Tongue (tissue), 2 donors: ENCODE results near the gene THRA. TPM values are rescaled to one million over a fixed set of nuclear protein-coding genes. Genes with fewer than 3 reads are reported as not detected.

Experiments used
- DNase-seq: peaks from one replicate; pipeline ENCODE4 v3.0.0-alpha.2; 2015
- total RNA-seq: library from RNA; depleted of rRNA; stranded (reverse); fragments of >200 nt; gene quantifications from one replicate; pipeline ENCODE4 v1.2.3, GENCODE V29; 2014

THRA gene
- total RNA-seq, 1 donor from 2014 or later, result 63.7 TPM

DNA sequence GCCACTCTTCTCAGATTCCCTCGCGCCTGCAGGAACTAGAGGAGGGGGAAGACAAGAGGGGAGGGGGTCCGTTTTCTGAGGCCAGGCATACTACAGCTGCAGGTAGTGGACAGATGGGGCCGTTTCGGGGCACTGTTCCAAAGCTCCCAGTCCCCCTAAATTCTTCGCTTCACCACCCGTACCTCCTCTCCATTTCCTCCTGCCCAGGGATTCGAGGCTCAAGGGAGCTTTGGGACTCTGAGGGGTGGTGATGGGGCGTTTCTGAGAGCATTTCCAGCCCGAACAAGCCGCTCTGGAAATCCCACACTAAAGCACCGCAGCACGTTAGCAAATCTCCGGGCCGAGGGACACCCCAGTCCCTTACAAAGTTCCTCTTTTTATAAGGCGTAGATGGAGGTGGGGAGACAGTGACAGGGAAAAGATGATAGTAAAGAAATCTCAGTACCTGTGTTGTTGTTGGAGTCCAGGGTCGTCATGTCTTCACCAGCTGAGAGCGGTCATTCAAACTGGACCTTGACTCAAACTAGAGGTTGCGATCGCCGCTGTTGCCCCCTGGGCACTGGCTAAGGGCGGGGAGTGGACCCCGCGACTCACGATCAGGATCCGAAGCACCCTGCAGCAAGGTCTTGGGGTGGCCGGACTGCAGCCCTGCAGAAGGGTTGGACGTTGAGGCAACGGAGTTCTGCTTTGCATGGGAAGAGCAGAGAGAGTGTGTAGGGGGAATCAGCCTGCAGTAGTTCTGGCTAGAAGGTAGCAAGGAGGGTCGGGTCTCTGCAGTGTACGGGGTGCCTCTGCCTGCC lies 37.1 kb downstream of the THRA start:
- DNase-seq, result no peak

DNA sequence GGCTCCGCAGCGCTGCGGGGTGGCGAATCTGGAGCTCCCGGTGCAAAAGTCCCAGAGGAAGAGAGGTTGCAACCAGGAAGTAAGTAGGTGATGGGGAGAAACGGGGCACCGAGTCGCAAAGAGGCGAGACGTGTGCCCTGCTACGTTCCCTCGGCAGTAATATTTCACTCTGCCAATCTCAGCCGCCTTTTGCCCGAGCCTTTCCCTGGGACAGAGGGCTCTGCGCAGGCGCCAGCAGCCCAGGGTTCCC lies 37.6 kb downstream of the THRA start, which contains the start of gene NR1D1:
Gene NR1D1, minus strand, starts transcription at position 171 of the 250 bp plus-strand sequence. CDS start 495 bp downstream, outside the sequence.
- DNase-seq, result no peak

DNA sequence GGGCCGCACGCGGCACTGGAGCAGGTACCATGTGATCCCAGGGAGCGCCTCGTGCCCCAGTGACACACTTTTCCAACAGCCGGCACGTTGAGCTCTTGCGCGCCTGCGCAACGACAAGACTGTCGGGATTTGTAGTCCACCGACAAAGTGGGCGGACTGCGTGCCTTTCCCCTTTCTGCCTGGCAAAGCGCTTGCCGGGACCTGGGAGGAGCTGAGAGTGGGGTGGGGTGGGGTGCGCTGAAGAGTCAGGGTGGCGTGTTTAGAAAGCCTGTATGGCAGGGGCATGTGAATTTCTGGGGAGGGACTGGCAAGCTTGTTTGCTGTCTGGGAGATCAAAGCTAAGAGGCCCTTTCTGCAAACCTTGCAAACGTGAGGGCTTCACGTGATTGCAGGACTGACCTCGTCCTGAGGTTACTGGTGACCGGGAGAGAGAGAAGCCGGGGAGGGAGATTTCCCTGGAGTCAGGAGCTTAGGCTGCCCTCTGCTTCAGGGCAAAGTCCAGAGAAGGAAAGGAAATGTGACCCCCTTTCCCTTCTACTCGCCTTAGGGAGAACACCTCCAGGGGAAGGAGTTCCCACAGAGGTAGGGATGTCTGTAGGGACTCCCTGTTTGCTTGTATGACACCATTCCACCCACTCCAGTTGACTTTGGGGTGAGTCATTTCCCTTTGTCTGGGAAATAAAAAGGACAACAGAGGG lies 38.1 kb downstream of the THRA start:
- peak; percentile 97 for DNase-seq

DNA sequence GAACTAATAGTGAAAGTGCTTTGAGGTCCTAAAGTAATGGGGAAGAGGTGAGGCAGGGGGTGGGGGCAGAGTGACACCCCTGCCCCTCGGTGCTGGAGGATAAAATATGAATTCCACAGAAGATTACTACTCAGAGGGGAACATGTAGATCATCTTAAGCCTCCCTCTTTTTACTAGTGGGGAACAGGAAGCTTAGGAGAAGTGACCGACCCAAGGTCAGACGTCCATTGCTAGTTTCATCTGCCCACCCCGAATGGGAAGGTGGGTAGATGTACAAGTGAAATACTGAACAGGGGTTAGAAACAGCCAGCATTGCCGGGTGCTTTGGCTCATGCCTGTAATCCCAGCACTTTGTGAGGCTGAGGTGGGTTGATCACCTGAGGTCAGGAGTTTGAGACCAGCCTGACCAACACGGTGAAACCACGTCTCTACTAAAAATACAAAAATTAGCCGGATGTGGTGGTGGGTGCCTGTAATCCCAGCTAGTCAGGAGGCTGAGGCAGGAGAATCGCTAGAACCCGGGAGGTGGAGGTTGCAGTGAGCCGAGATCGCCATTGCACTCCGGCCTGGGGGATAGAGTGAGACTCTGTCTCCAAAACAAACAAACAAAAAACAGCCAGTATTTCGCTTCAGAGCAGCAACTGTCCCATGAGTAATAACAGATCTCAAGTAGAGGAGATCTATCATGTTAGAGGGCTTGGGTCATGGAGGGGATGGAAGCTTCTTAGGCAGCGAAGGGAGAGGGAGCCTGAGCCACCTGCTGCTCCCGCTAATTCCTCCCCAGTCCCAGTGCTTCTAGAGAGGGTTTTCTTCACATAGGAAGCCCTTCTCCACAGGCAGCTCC lies 38.8 kb downstream of the THRA start:
- DNase-seq, result no peak

DNA sequence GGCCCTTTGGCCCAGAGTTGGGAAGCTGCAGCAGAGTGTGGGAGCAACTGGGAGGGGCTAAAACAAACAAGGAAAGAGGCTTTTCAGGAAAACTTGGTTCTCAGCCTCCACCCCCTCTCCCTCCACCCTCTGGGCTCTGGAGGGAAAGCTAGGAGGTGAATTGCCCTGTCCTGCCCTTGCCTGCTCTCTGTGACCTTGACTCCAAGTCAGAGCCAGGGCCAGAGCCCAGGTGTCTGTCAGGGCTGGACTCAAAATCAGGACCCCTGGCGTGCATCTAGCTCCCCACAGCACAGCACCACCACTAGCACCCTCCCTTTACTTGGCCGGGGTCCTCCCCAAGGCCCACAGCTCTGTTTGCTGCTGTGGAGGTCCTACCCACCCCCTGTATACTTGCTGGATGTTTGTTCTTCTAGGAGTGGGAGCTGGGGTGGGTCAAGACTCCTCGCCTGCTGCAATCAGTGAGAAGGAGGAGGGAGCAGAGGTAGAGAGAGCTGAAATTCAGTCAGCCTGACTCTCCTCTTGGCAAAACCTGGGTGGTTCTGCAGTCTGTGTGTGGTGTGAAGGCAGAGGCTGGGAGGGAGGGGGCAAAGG lies 40.4 kb downstream of the THRA start:
- DNase-seq, result no peak

DNA sequence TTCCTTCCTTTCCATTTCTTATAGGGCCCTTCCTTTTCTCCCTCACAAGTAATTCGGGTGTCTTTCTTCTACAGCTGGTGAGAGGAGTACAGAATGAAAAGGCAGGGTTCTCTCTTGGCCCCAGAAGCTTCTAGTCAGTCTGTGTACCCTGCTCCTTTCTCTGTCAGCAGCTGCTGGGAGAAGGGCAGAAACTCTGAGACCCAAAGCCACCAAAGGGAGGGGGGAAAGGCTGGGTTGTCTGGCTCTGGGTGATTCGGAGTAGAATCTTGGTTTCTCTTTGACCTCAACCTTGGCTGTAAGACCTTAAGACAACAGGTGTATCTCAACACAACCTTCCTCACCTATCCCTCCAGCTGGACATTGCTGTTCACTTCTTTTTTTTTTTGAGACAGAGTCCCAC lies 40.9 kb downstream of the THRA start:
- DNase-seq, result no peak

DNA sequence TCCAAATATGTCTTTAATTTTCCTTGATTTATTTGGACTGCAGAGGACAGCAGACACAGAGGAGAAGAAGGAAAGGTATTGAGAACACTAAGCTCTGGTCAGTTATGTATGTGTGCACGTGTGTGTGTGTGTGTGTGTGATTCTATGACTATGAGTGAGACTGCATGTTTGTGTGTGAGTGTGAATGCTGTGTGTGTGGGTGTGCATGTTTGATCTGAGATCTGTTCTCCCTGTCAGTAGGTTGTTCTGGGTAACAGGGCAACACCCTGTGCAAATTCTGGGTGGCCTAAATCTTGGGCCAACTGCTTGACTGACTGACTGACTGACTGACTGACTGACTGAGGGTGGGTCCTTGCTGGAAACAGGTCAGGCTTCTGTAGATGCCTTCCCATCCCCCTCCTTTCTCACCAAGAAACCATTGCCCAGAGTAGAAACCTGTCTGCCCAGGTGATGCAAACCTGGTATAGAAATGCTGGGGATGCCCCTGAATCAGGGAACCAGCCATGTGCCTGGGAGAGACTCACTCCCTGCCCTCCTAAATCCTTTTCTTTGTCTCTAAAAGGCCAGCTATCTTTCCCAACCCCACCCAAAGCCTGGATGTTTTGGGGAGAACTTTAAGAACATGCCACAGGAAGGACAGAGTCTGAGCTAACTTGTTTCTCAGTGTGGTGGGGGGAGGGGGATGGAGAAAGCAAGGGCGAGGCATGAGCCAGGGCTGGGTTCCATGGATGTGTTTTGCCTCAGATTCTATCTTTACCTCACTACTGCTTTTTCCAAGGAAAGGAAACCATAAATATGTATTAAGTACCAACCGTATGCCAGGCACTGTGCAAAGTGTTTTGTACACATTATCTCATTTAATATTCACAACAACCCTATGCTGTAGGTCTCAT lies 42.1 kb downstream of the THRA start:
- no peak for DNase-seq

DNA sequence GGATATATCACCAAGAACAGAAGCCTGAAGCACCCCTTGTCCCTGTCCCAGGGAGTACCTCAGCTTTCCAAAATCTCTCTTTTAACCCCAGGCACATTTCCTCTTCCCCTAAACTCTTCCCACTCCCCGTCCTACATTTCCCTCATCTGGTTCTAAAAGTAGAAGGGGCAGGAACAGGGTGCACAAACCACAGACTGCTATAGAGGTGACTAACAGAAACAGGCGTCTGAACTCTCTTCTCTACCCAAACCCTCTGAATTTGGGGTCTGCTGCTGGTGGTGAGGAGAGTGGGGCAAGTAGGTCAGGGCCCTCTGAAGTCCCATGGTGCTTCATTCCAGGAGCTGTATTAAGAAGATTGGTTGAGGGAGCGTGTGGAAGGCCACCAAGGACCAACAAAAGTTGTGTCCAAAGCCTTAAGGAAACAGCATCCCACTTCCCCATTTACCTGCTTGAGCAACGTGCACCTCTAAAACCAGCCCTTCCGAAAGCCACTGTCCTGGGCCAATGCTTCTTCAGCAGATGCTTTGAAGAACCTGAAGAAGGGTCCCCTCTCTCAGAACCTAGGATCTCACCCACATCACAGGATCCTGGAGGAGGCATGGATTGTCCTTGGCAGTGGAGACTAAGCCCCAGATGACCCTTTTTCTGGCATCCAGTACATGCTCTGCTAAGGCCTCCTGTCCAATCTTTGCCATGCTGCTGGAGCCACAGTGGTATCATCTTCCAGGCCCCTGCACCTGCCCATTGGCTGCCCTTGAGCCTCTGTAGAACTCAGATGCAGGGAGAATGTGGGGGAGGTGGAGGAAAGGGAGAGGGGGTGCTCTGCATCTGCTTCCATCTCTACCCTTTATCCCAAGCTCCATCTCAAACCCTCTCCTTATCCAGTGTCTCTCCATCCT lies 43.3 kb downstream of the THRA start:
- DNase-seq, result no peak

DNA sequence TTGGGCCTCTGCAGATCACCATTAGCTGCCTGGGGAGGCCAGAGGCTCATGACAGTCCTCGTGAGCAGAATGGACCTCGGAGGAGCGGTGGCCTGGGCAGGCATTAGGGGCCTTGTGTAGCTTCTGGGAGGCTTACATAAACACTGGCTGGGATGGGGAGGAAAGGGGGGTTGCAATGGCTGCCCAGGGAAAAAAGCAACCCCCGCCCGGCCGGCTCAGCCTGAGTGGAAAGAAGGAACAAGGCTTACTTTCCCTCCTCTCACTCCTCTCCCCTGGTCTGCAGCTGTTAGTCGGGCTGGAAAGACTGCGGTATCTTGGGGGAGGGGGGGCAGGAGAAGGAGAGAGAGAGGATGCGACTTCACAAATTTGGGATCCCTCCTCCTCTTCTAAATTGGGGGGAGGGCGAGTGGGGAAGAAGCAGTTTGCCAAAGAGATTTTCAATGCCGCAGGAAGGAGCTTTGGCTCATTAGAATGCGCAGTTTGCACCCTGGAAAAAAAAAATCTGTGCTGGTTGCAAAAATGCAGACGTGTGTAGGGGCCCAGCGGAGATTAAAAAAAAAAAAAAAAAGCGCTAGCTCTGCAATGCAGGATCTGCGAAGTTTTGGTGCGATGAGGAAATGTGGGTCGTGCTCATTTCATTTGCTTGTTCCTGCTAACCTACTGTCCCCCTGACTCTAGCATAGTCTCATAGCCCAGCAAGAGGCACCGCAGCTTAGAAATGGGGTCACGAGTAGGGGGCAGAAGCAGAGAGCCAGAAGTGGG lies 44.2 kb downstream of the THRA start:
- DNase-seq, result peak; percentile 90

DNA sequence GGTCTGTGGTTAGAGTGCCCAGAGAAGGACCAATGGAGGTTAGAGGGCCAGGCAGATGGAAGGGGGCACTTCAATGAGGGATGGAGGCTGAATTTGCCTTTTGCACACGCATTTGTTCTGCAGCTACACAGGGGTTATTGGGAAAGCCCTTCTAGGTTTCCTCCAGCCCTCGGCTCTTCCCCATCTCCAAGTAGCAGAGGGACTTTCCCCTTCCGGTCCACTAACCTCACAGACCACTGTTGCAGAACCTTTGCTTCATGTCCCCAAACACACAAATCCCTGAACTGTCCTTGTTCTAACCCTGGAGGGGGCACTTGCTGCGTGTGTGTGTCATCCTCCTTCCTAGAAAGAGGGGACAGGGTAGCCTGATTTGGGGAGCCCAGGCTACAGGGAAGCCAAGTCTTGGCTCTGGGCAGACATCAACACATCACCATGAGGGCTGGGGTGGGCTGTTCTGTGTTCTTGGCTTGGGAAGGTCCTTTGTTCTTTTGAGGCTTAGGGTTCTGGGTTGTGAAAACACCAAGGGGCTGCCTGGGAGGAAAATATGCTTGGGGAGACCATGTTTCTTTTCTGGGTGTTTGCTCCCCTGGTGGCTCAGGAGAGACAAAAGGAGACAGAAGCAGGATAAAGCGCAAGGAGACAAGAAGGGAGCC lies 44.9 kb downstream of the THRA start:
- DNase-seq, result no peak

DNA sequence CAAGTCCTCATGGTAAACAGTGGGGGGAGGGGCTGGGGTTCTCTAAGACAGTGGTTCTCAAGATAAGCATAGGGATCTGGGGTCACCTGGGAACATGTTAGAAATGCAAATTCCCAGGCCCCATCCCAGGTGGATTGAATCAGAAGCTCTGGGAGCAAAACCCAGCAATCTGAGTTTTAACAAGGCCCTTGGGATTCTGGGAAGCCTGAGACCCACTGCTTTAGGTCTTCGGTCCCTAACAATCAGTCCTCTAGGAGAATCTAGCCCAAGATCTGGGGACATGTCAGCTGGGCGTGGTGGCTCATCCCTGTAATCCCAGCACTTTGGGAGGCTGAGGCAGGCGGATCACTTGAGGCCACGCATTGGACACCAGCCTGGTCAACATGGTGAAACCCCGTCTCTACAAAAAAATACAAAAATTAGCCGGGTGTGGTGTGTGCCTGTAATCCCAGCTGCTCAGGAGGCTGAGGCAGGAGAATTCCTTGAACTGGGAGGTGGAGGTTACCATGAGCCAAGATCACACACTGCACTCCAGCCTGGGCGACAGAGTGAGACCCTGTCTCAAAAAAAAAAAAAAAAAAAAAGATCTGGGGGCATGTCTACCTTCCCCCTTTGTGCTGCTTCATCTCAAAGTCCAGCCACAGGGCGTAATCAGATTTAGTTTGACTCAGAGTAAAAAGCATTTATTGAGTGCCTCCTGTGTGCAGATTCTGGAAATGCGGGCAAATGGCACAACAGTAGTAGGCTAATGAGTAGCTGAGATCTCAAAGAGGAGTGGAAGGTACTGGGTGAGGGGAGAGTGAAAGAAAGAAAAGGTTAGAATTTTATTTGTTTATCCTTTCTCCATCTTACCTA lies 46.4 kb downstream of the THRA start:
- no peak for DNase-seq

DNA sequence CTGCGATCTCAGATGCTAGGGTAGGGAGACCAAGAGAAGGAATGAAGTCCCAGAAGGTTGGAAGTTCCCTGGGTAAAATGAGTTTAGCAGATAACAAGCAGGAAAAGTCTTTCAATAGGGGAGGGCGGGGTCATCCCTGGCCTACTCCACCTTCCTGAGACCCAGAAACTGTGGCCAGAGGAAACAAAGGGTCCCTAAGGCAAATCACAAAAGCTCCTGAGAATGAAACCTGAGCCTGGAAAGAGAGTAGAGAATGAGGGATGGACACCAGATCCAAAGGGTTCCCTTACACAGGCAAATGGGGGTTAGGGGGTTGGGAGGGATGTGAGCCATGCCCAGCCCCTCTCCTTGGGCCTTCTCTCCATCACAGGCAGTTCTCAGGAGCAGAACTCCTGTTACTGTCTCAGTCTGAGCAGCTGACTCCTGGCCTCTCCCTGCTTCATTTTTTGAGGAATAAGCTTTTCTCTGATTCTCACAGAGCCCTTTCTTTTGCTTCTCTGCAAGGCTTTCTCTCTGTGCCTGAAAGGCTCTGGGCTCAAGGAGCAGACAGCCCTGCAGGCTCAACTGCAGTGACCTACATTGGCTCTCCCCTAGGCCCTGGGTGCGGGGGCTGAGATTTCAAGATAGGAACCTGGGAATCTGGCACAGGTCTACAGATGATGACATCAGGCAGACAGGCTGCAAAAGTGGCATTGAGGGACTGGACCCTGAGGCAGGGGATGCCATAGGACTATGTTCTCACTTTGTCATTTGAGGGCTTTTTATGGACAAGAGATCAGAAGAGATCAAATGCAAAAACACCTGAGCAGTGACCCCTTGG lies 47.5 kb downstream of the THRA start:
- no peak for DNase-seq

DNA sequence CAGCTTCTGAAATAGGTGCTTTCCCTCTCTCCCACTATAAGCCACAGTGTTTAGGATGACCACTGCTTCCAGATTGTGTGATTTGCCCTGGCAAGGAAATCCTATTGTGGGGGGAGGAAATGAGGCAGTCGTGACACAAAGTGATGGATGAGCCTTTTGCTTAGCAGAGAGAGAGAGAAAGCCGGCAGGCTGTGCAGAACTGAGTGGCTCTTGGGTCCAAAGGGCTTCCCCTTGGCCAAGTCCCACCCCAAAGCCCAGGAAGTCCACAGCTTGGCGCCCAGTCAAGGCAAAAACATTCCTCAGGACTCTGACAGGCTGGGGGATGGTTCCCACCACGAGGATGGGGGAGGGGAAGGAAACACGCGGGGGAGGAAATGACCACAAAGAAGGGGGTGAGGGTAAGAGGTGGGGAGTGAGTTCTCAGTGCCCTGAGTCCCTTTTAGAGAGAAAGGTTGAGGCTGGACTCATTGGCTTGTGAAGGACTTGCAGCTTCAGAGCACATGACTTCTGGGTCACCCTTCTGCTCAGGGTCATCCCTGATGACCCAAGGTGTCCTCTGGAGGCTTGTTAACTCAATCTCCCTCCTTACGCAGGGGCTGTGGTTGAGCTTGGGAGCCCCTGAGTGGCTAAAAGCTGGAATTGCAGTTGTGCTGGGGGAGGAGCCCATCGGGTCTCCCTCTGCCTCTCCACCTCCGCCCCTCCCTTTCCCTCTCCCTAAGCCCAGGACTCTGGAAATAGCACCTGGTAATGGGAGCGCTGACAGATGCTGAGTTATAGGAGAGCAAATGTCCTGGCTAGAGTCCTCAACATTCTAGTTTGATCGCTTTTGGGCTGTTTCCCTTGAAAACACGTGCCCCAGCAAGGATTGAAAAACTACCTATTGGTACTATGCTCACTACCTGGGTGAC lies 48.7 kb downstream of the THRA start:
- peak; percentile 96 for DNase-seq

DNA sequence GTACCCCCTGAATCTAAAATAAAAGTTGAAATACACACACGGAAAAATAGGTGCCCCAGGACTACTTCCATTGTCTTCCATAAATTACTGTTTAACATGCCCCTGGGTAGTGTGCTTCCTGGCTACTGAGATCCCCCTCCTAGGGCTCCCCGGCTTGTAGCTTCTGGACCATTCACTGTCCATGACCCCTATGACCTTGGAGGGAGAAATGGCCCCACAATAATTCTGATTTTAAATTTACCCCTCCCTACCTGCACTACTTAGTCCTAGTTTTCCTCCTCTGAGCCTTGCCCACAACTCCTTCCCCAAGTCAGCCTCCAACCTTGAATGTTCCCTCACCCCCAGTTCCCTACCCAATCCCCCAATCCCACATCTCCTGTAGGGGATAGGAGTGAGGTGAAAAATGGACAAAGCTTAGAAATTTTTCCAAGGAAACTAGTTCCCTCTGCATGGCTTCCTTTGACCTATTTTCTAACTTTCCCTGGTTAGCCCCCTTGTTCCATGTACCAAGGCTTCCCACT lies 49.5 kb downstream of the THRA start:
- DNase-seq, result no peak

DNA sequence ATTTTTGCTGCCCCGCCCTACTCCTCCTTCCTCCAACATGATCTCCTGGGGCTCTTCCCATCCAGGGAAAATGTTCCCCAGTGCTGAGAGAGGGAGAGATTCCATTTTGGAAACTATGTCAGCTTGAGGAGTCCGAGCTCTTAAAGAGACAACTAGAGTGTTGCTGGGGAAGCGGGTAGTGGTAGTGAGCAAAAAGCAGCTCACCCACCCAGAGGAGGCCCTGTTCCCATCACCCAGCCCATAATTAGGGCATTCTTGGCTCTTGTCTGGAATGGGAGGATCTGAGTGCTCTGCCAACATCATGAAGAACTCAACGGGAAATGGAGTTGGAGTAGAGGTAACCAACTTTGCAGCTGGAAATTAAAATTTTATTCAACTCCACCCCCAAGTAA lies 49.9 kb downstream of the THRA start:
- DNase-seq, result no peak
